ENCODE data around the gene BCAS2. TPM values are rescaled to one million over a fixed set of nuclear protein-coding genes. Genes with fewer than 3 reads are reported as not detected.

BCAS2 gene
- total and polyA plus RNA-seq, 2 experiments from 2014 or later, result 50.7 to 111 TPM

GRCh38 chr1:114551400-114551799 is 30.0 kb downstream of the BCAS2 start:
- Mint-ChIP-seq H3K27ac (no peak overlapping the region), H3K4me1 (0 out of 3 replicates have a peak, but pooled peaks cover 4% of the 10 kb centered on the region), H3K4me3 (no peak overlapping the region), H3K36me3 (ENCODE audit: low read depth) (no peaks in the 10 kb centered on the region), H3K27me3 (ENCODE audit: insufficient read depth, low read depth, poor library complexity) (no peaks in the 10 kb centered on the region), H3K9me3 (no peaks in the 10 kb centered on the region)
- Histone ChIP-seq H3F3A (replicated peaks; ENCODE audit: low read depth) (no peaks in the 10 kb centered on the region), H3K27me3 (ENCODE audit: insufficient read depth) (no peaks in the 10 kb centered on the region), H3K36me3 (ENCODE audit: insufficient read depth) (no peaks in the 10 kb centered on the region), H3K4me2 (no peak overlapping the region), H2AFZ (no peak overlapping the region), H3K27ac (ENCODE audit: low read depth) (no peak overlapping the region), H4K20me1 (replicated peaks; ENCODE audit: insufficient read depth) (no peaks in the 10 kb centered on the region), H3K4me1 (ENCODE audit: insufficient read depth) (no peaks in the 10 kb centered on the region), H3K9me2 (ENCODE audit: insufficient read depth) (no peaks in the 10 kb centered on the region), H3K79me2 (replicated peaks; ENCODE audit: insufficient read depth) (no peaks in the 10 kb centered on the region), H3K4me3 (no peak overlapping the region)
- no peak for TF ChIP-seq STAT1 (IDR thresholded peaks at IDR 0.05; ENCODE audit: unreplicated experiment)
- no peak for TF ChIP-seq ZNF462 (CRISPR knock-in tag; IDR thresholded peaks at IDR 0.05)
- no peak for TF ChIP-seq NANOG (IDR thresholded peaks at IDR 0.05; ENCODE audit: borderline replicate concordance)
- no peak for TF ChIP-seq ZNF114 (CRISPR knock-in tag; IDR thresholded peaks at IDR 0.05)
- no peak for TF ChIP-seq REST (IDR thresholded peaks at IDR 0.05; ENCODE audit: unreplicated experiment)
- no peak for TF ChIP-seq EZH2 (IDR thresholded peaks at IDR 0.05; ENCODE audit: low read depth, unreplicated experiment)
- no peak for TF ChIP-seq ETS1 (IDR thresholded peaks at IDR 0.05)
- no peak for TF ChIP-seq CREB1 (CRISPR knock-in tag; IDR thresholded peaks at IDR 0.05; ENCODE audit: low read depth)
- TF ChIP-seq ZNF331 (CRISPR knock-in tag; IDR thresholded peaks at IDR 0.05; ENCODE audit: low read depth), result no peak
- no peak for TF ChIP-seq EZH2phosphoT487 (IDR thresholded peaks at IDR 0.05; ENCODE audit: unreplicated experiment)
- TF ChIP-seq CTCF (conservative IDR thresholded peaks at IDR 0.05; ENCODE audit: low read depth in 2 of 2), result no peak
- TF ChIP-seq POLR2AphosphoS5 (IDR thresholded peaks at IDR 0.05; ENCODE audit: low read depth), result no peak
- peak; percentile 62 for DNase-seq (ENCODE audit: low spot score)
- peak; percentile 69 for ATAC-seq

All from GM23338 (cell line).